ENCODE data around the gene RAB9B.
"Not testable (repeated sequence)": the region's sequence is repeated elsewhere in the genome, so short reads cannot be mapped to it uniquely, and the experiment has no call there.

RAB9B gene

GRCh38 chrX:103831803-103832544 is at the start of gene RAB9B:
TSS of gene RAB9B (minus strand) at chrX:103832257. CDS start at chrX:103825784, 6,473 bp downstream.
- peak; percentile 67 for DNase-seq

GRCh38 chrX:103879339-103879738 is 47.3 kb upstream of the RAB9B start:
- DNase-seq, result no peak

GRCh38 chrX:103878466-103879122 is 46.5 kb upstream of the RAB9B start:
- DNase-seq, result no peak

GRCh38 chrX:103877571-103877970 is 45.5 kb upstream of the RAB9B start:
- no peak for DNase-seq

GRCh38 chrX:103864886-103865534 is 33.0 kb upstream of the RAB9B start:
- DNase-seq, result no peak

GRCh38 chrX:103864149-103864548 is 32.1 kb upstream of the RAB9B start:
- DNase-seq, result no peak

- DNase-seq, result no peak
These were observed 29.1 kb upstream of the RAB9B start for GRCh38 chrX:103861200-103861599.

GRCh38 chrX:103849558-103849957 is 17.5 kb upstream of the RAB9B start:
- DNase-seq, result no peak

- DNase-seq, result no peak
These were observed 15.3 kb upstream of the RAB9B start for GRCh38 chrX:103847174-103847870.

- DNase-seq, result no peak
These were observed 14.3 kb upstream of the RAB9B start for GRCh38 chrX:103846386-103846785.

GRCh38 chrX:103845165-103845653 is 13.2 kb upstream of the RAB9B start:
- peak; percentile 34 for DNase-seq

- no peak for DNase-seq
These were observed 7.3 kb upstream of the RAB9B start for GRCh38 chrX:103839404-103839803.

GRCh38 chrX:103831342-103831802 is 685 bp downstream of the RAB9B start:
- no peak for DNase-seq

GRCh38 chrX:103830848-103831247 is 1.2 kb downstream of the RAB9B start:
- DNase-seq, result no peak

GRCh38 chrX:103828529-103828928 is 3.5 kb downstream of the RAB9B start:
- DNase-seq, result no peak

- DNase-seq, result no peak
These were observed 6.2 kb downstream of the RAB9B start for GRCh38 chrX:103825881-103826280.

GRCh38 chrX:103823591-103823990 is 8.5 kb downstream of the RAB9B start:
- DNase-seq, result no peak

- not testable (repeated sequence) for DNase-seq
These were observed 11.3 kb downstream of the RAB9B start for GRCh38 chrX:103820802-103821201.

GRCh38 chrX:103818842-103819619 is 13.0 kb downstream of the RAB9B start:
- no peak for DNase-seq

GRCh38 chrX:103817502-103817901 is 14.6 kb downstream of the RAB9B start:
- peak; percentile 78 for DNase-seq

- DNase-seq, result not testable (repeated sequence)
These were observed 15.0 kb downstream of the RAB9B start for GRCh38 chrX:103817101-103817500.

- no peak for DNase-seq
These were observed 20.2 kb downstream of the RAB9B start for GRCh38 chrX:103811858-103812257.
